Kidney (tissue), 14 donors: ENCODE measurements around the gene ASB16. TPM values are rescaled to one million over a fixed set of nuclear protein-coding genes. Genes with fewer than 3 reads are reported as not detected.
A peak's percentile ranks its signal among the peaks of the same experiment; 100 is the strongest.

ENCODE experiments used
- DNase-seq, 5 donors: peaks; one replicate each; pipeline ENCODE4 v3.0.0-alpha.2; 2013 to 2020
- FAIRE-seq: peaks from 2 replicates; lab custom pipeline; 2012; peaks lifted over from hg19 to GRCh38; lab: Jason Lieb, UNC
- H3K27ac ChIP-seq, 2 donors: one replicate each; pipeline ENCODE4 v1.7.0; 2013; ENCODE audit warnings: low read depth in 2 of 2, low read length in 2 of 2, inconsistent platforms in 1 of 2
- H3K27me3 ChIP-seq: one replicate; pipeline ENCODE4 v1.7.1; 2013; ENCODE audit warnings: low read length, inconsistent platforms; ENCODE audit not compliant: control insufficient read depth, insufficient read depth
- H3K36me3 ChIP-seq, 3 donors: one replicate each; pipeline versions ENCODE4 v1.7.0 to v1.7.1; 2013; ENCODE audit warnings: low read length in 3 of 3, control low read depth in 1 of 3, inconsistent platforms in 1 of 3; ENCODE audit not compliant: insufficient read depth in 3 of 3, control insufficient read depth in 2 of 3
- H3K4me1 ChIP-seq, 3 donors: one replicate each; pipeline versions ENCODE4 v1.7.0 to v1.7.1; 2013; ENCODE audit warnings: low read length in 3 of 3, inconsistent platforms in 1 of 3, low read depth in 1 of 3; ENCODE audit not compliant: control insufficient read depth in 2 of 3, insufficient read depth in 2 of 3
- H3K4me3 ChIP-seq, 3 donors: one replicate each; pipeline versions ENCODE4 v1.7.0 to v1.8.1; 2013; ENCODE audit warnings: low read length in 3 of 3, control low read depth in 1 of 3, inconsistent platforms in 1 of 3
- H3K9ac ChIP-seq, 3 donors: one replicate each; pipeline versions ENCODE4 v1.7.0 to v1.7.1; 2013; ENCODE audit warnings: low read length in 3 of 3, control low read depth in 1 of 3, inconsistent platforms in 1 of 3
- H3K9me3 ChIP-seq, 3 donors: one replicate each; pipeline versions ENCODE4 v1.7.0 to v1.7.1; 2013; ENCODE audit warnings: low read length in 3 of 3, control low read depth in 1 of 3, inconsistent platforms in 1 of 3; ENCODE audit not compliant: control insufficient read depth in 2 of 3, insufficient read depth in 1 of 3
- CTCF ChIP-seq: IDR thresholded peaks from 3 replicates; pipeline ENCODE4 v1.5.1; 2012; ENCODE audit warnings: mild to moderate bottlenecking, moderate library complexity, borderline replicate concordance; ENCODE audit not compliant: insufficient read depth; ENCODE audit errors: extremely low read depth
- intact Hi-C: fragments of 100-400 bp; cut with DNase I; formaldehyde crosslinking; loops from one replicate; pipeline ENCODE4 v1.11.1; 2022
- polyA plus RNA-seq: library from polyadenylated mRNA; stranded (reverse); fragments of 350-450 nt; fragmentation: Illumina TruSeq; extraction: RNeasy Lipid Tissue Mini Kit (QIAGEN cat#74804); gene quantifications from one replicate; pipeline ENCODE4 v1.2.3, GENCODE V29; 2014; ENCODE audit warnings: low read depth, low replicate concordance; ENCODE audit not compliant: insufficient read depth
- total RNA-seq: library from RNA; stranded (reverse); fragmentation: NEBNext Ultra II Directional; extraction: Animal tissue kit (Norgen Biotek cat#: 25700); gene quantifications from one replicate; pipeline ENCODE4 v1.2.1, GENCODE V29; 2021
- donor health status: control.
- donor health status: control.
- donor health status: control.
- donor health status: control.
- donor health status: control.
- donor health status: DM: yes; HTN: yes; CAD: no.
- donor health status: Normal renal cell carcinoma (clear cell type).

Gene ASB16
- total and polyA plus RNA-seq, 2 donors from 2014 or later = 0.25 to 0.90 TPM

- no peak overlapping the region for H3K9ac ChIP-seq
- no peaks in the 10 kb centered on the region for H3K27me3 ChIP-seq
- H3K27ac ChIP-seq = no peak overlapping the region
- DNase-seq (no peak), FAIRE-seq (no peak)
- no peaks in the 10 kb centered on the region for H3K9me3 ChIP-seq
- peaks cover 10 to 32% (median 29%) of the 10 kb centered on the region in 3 donors for H3K36me3 ChIP-seq
- TF ChIP-seq CTCF = no peak
- peaks cover 0 to 7% (median 0%) of the 10 kb centered on the region in 3 donors for H3K4me1 ChIP-seq
- no peak overlapping the region for H3K4me3 ChIP-seq
- intact Hi-C loops = no loop called here
Measured at GRCh38 chr17:44207319-44207718, 36.8 kb downstream of the ASB16 start.

GRCh38 chr17:44207743-44208142, 37.2 kb downstream of the ASB16 start:
- Histone ChIP-seq H3K4me3 (no peak overlapping the region), H3K4me1 (peaks cover 0 to 7% (median 0%) of the 10 kb centered on the region in 3 donors), H3K36me3 (peaks cover 10 to 32% (median 29%) of the 10 kb centered on the region in 3 donors), H3K9me3 (no peaks in the 10 kb centered on the region), H3K27ac (no peak overlapping the region), H3K27me3 (no peaks in the 10 kb centered on the region), H3K9ac (no peak overlapping the region)
- DNase-seq (no peak), FAIRE-seq (no peak)
- intact Hi-C loops = no loop called here
- no peak for TF ChIP-seq CTCF

- H3K27ac ChIP-seq = no peak overlapping the region
- no peak overlapping the region for H3K4me3 ChIP-seq
- intact Hi-C loops = loop anchor here (5.0 kb wide), 1 partner anchor 117 kb away; no protein-coding TSS in a partner anchor
- H3K9ac ChIP-seq = peak overlapping the region in 1 of 3 donors; percentile 1
- peaks cover 0 to 5% (median 0%) of the 10 kb centered on the region in 3 donors for H3K4me1 ChIP-seq
- H3K27me3 ChIP-seq = no peaks in the 10 kb centered on the region
- no peak for TF ChIP-seq CTCF
- no peak for FAIRE-seq
- DNase-seq = no peak
- H3K9me3 ChIP-seq = no peaks in the 10 kb centered on the region
- peaks cover 17 to 45% (median 36%) of the 10 kb centered on the region in 3 donors for H3K36me3 ChIP-seq
Measured at GRCh38 chr17:44209786-44210341, 39.4 kb downstream of the ASB16 start.
